Stimulated activated CD4-positive, alpha-beta T cell treated with anti-CD3 and anti-CD28 coated beads, TNF-alpha, amount 100 ng/mL, for 48 hours (primary cell): Measurements from ENCODE around the gene SERPINB4.

Source experiments
- DNase-seq, 3 donors: peaks; one replicate each; pipeline ENCODE4 v3.0.0-alpha.2; 2020; ENCODE audit warnings: low read depth in 3 of 3

The SERPINB4 gene

DNA sequence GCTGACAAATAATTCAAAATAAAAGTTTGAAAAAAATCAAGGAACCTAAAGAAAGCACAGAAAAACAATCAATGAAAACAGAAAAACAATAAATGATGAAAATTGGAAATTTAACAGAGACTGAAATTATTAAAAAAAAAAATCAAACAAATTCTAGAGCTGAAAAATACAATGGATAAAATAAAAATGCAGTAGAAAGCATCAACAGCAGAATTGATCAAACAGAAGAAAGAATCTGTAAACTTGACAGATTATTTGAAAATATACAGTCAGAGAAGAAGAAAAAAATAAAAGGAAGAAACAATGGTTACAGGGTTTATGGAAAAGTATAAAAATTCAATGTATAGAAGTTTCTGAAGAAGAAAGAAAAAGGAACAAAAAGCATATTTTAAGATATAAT, 16.2 kb downstream of the SERPINB4 start:
- DNase-seq: no peak

DNA sequence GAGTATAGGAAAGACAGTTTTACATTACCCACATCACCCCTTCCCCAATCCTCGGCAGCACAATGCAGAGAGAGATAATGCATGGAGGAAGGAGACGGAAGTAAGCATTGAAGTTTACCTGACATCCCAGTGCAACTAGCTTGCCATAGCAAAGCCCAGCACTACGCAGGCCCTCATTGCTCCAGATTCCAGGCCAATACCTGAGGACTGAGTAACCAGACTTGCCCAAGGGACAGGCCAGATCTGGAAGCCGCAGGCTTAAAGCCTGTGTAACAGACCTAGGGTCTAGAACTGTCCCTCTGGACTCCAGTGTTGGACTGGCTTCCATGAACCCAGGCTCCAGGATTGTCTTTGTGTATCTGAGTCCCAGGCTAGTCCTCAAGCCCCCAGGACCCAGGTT, 17.6 kb downstream of the SERPINB4 start:
- no peak for DNase-seq

DNA sequence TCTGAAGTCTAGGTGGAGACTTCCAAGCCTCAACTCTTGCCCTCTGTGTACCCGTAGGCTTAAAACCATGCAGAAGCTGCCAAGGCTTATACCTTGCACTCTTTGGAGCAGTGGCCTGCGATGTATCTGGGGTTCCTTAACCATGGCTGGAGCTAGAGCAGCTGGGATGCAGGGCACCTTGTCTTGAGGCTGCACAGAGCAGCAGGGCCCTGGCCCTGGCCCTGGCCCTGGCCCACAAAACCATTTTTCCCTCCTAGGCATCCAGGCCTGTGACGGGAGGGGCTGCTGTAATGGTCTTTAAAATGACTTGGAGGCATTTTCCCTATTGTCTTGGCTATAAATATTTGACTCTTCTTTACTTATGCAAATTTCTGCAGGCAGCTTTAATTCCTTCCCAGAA, 19.2 kb downstream of the SERPINB4 start:
- DNase-seq: no peak

GRCh38 chr18:63619661-63620060, 24.4 kb downstream of the SERPINB4 start:
- no peak for DNase-seq

GRCh38 chr18:63617915-63618234, 26.2 kb downstream of the SERPINB4 start:
- DNase-seq: no peak

- no peak for DNase-seq
These were observed 26.8 kb downstream of the SERPINB4 start for GRCh38 chr18:63617049-63617914.

GRCh38 chr18:63613420-63613819, 30.6 kb downstream of the SERPINB4 start:
- no peak for DNase-seq

DNA sequence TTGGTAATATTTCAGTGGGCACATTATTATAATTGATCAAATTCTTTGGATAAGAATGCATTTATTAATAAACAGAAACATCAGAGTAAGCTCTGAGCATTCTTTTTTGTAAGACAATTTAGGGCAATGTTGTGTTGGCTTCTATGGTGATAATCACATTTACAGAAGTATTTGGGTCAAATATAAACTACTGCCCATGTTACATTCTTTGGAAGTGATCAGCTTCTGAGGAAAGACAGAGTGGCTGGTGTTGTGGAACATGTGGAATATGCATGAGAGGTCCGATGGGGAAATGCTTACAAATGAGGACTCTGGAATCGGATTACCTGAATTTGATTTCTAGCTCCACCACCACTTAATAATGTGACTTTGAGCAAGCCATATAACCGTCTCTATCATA, 37.5 kb downstream of the SERPINB4 start:
- no peak for DNase-seq

DNA sequence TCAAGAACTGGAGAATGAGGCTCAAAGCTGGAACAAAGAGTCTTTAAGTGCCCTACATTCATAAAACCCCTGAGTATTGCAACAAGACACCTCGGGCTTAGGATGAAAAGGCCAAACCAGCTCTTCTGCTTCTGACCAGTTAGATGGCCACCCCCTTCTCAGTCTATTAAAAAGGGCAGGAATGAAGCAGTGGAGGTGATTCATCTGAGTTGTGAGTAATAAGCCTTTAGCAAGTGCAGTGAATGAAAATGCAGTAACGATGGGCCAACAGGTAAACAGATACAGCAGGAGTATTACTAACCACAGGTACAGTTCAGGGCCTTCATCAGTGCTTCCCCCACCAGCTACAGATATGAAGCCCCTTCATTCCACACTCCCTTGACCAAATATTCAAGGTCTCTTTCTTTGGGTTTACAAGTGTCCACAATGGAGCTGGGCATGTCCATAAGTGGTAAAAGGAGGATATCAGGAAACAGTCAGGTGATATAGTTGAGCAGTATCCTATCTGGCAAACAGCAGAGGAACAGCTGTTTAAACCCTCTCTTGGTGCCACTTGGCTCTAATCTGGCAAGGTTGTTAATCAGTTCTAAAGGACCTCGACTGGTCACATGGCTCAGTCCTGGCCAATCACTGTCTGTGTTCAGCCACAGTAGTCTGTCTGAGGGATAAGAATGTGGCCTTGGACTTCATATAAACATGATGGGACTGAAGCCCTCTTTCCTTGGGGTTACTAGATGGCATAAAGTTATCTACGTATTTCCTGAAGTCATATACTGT, 39.1 kb downstream of the SERPINB4 start:
- no peak for DNase-seq

- no peak for DNase-seq
These were observed 40.3 kb downstream of the SERPINB4 start for GRCh38 chr18:63603772-63604171.

DNA sequence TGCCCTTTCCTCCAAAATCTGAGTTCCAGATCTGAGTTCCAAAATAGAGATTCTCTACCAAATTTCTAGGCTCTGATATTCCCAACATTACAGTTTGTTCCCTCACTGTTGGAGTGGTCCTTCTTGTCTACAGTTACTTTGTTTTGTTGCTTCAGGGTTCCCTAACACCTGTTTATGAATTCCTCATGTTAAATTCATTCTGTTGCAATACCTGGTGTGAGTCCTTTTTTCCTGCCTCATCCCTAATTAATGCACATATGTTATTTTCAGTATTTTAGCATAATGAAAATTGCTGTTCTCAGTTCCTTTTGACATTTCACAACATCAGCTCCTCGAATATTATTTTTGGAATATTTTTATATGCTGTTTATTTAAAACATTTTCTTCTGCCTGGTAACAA, 40.7 kb downstream of the SERPINB4 start:
- DNase-seq: no peak

DNA sequence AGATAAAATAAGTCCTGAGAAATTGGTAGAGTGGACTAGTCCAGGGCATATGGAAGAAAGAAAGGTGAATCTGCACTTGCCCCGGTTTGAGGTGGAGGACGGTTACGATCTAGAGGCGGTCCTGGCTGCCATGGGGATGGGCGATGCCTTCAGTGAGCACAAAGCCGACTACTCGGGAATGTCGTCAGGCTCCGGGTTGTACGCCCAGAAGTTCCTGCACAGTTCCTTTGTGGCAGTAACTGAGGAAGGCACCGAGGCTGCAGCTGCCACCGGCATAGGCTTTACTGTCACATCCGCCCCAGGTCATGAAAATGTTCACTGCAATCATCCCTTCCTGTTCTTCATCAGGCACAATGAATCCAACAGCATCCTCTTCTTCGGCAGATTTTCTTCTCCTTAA, 47.1 kb downstream of the SERPINB4 start:
- DNase-seq: no peak

- no peak for DNase-seq
These were observed 51.6 kb downstream of the SERPINB4 start for GRCh38 chr18:63592471-63592870.

DNA sequence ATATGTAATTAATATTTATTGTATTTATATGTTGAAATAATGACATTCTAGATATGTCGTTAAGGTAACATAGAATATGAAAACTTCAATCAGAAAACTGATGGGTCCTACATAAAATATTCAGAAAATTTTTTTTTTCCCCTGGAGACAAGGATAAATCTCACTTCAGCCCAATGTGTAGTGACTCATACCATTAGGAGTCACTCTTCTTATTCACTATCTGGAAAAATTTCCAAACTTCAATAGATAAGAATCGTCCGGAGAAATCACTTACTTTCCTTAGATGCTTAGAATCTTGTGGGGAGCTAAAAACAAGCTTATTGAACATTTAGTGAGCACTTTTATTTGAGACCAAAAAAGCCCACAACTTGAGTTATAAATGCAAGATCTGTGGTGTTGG, 52.3 kb downstream of the SERPINB4 start:
- DNase-seq: no peak

- no peak for DNase-seq
These were observed 52.9 kb downstream of the SERPINB4 start for GRCh38 chr18:63590966-63591695.

GRCh38 chr18:63590373-63590772, 53.7 kb downstream of the SERPINB4 start:
- DNase-seq: no peak

- no peak for DNase-seq
These were observed 55.1 kb downstream of the SERPINB4 start for GRCh38 chr18:63588909-63589308.
